Mesendoderm (in vitro differentiated cells): ENCODE data around the gene EIF2D.

Experiments used
- DNase-seq: peaks from one replicate; pipeline ENCODE4 v3.0.0; 2013
- H2AK5ac ChIP-seq: 2 replicates; pipeline ENCODE4 v1.6.1; 2013; ENCODE audit warnings: low read length, inconsistent platforms
- H2BK120ac ChIP-seq: 2 replicates; pipeline ENCODE4 v1.6.1; 2013; ENCODE audit warnings: low read depth, mild to moderate bottlenecking, low read length, moderate library complexity, mixed read lengths
- H2BK15ac ChIP-seq: replicated peaks from 2 replicates; pipeline ENCODE4 v1.6.1; 2013; ENCODE audit warnings: low read depth, mild to moderate bottlenecking, moderate library complexity
- H2BK5ac ChIP-seq: 2 replicates; pipeline ENCODE4 v1.6.1; 2013; ENCODE audit warnings: low read length, inconsistent platforms
- H3K18ac ChIP-seq: 2 replicates; pipeline ENCODE4 v1.6.1; 2013; ENCODE audit warnings: mild to moderate bottlenecking, low read length, mixed read lengths
- H3K23ac ChIP-seq: one replicate; pipeline ENCODE4 v1.6.1; 2013; ENCODE audit warnings: low read length
- H3K27ac ChIP-seq: 2 replicates; pipeline ENCODE4 v1.5.1; 2013; ENCODE audit warnings: low read depth, mild to moderate bottlenecking, inconsistent platforms, low read length, moderate library complexity
- H3K27me3 ChIP-seq: 2 replicates; pipeline ENCODE4 v1.6.1; 2013; ENCODE audit warnings: low read length, control low read depth, mild to moderate bottlenecking, inconsistent platforms; ENCODE audit not compliant: insufficient read depth, poor library complexity
- H3K36me3 ChIP-seq: 2 replicates; pipeline ENCODE4 v1.6.1; 2013; ENCODE audit warnings: low read length, inconsistent platforms; ENCODE audit not compliant: control insufficient read depth, insufficient read depth
- H3K4ac ChIP-seq: one replicate; pipeline ENCODE4 v1.6.1; 2013; ENCODE audit warnings: low read depth, mild to moderate bottlenecking, low read length, moderate library complexity
- H3K4me1 ChIP-seq: 2 replicates; pipeline ENCODE4 v1.6.1; 2013; ENCODE audit warnings: low read depth, low read length, inconsistent platforms; ENCODE audit not compliant: control insufficient read depth
- H3K4me2 ChIP-seq: 2 replicates; pipeline ENCODE4 v1.6.1; 2013; ENCODE audit warnings: low read length
- H3K4me3 ChIP-seq: 2 replicates; pipeline ENCODE4 v1.5.1; 2013; ENCODE audit warnings: mild to moderate bottlenecking, low read length
- H3K56ac ChIP-seq: one replicate; pipeline ENCODE4 v1.6.1; 2013; ENCODE audit warnings: low read length
- H3K79me1 ChIP-seq: 2 replicates; pipeline ENCODE4 v1.6.1; 2013; ENCODE audit warnings: low read length, inconsistent platforms
- H3K79me2 ChIP-seq: 2 replicates; pipeline ENCODE4 v1.6.1; 2013; ENCODE audit warnings: mild to moderate bottlenecking, low read length; ENCODE audit not compliant: control insufficient read depth, insufficient read depth
- H3K9ac ChIP-seq: 2 replicates; pipeline ENCODE4 v1.6.1; 2013; ENCODE audit warnings: low read length, inconsistent platforms
- H4K5ac ChIP-seq: one replicate; pipeline ENCODE4 v1.6.1; 2013; ENCODE audit warnings: low read length
- H4K8ac ChIP-seq: one replicate; pipeline ENCODE4 v1.6.1; 2013; ENCODE audit warnings: low read depth, mild to moderate bottlenecking, control low read depth, low read length, moderate library complexity
- WGBS: extraction: QIAGEN DNeasy Blood & Tissue Kit; methylation state at CpG from one replicate; pipeline ENCODE4 v1.1.7; 2013; ENCODE audit warnings: low lambda C conversion rate, missing lambda C conversion rate; ENCODE audit not compliant: insufficient coverage; ENCODE audit errors: extremely low coverage; 5-methylcytosine and 5-hydroxymethylcytosine counted together

The EIF2D gene

DNA sequence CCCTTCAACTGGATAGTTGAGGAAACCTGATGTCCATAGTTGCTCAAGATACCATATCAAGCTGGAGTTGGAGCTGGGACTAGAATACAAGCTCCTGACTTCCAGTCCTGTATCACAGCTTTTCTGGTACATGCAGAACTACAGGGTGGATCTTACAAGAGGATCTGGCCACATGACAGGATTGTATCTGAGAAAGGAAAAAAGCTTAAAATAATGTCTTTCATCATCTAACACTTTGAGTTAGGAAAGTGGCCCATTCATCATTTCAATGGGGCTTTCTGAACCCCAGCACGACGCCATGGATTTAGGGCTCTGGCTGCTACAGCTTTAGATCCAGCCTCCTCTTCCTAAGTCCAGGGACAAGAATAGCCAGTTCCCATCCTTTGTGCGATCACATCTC lies 58.1 kb downstream of the EIF2D start:
- Histone ChIP-seq H4K5ac (no peak overlapping the region), H3K9ac (no peak overlapping the region), H2BK120ac (no peak overlapping the region), H2AK5ac (no peak overlapping the region), H3K4me3 (no peak overlapping the region), H4K8ac (no peak overlapping the region), H3K23ac (no peak overlapping the region), H2BK15ac (no peak overlapping the region), H3K36me3 (no peaks in the 10 kb centered on the region), H3K4me2 (no peak overlapping the region), H3K18ac (no peak overlapping the region), H3K4me1 (no peaks in the 10 kb centered on the region), H3K79me1 (no peaks in the 10 kb centered on the region), H3K27me3 (peaks cover 2% of the 10 kb centered on the region), H3K79me2 (no peaks in the 10 kb centered on the region), H3K56ac (no peak overlapping the region), H3K27ac (no peak overlapping the region), H3K4ac (no peak overlapping the region), H2BK5ac (no peak overlapping the region)
- DNase-seq = no peak
- WGBS = no CpG with 5 or more reads among the region's 3 CpGs

DNA sequence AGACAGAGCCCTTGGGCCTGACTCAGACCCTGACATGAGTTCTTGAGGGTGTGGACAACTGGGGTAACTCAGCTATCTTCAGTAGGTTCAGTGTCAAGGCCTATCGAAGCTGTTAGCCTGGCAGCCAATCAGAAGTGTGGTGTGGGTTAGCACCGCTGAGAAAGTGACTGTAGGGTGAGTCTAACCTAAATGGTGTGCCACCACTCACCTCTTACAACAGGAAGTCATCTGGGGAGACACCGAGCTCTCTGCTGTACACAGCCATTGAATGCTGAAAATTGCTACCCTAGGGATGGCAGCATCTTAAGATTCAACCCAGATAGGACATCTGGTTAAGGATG lies 60.3 kb downstream of the EIF2D start:
- Histone ChIP-seq H3K9ac (no peak overlapping the region), H3K79me1 (no peaks in the 10 kb centered on the region), H3K36me3 (no peaks in the 10 kb centered on the region), H3K27ac (no peak overlapping the region), H3K4me3 (no peak overlapping the region), H2AK5ac (no peak overlapping the region), H3K18ac (no peak overlapping the region), H3K4ac (no peak overlapping the region), H3K23ac (no peak overlapping the region), H3K56ac (no peak overlapping the region), H3K4me1 (no peaks in the 10 kb centered on the region), H2BK120ac (no peak overlapping the region), H2BK5ac (no peak overlapping the region), H3K4me2 (no peak overlapping the region), H4K5ac (no peak overlapping the region), H4K8ac (no peak overlapping the region), H3K79me2 (no peaks in the 10 kb centered on the region), H3K27me3 (no peaks in the 10 kb centered on the region), H2BK15ac (no peak overlapping the region)
- no peak for DNase-seq
- no CpG with 5 or more reads among the region's 3 CpGs for WGBS

DNA sequence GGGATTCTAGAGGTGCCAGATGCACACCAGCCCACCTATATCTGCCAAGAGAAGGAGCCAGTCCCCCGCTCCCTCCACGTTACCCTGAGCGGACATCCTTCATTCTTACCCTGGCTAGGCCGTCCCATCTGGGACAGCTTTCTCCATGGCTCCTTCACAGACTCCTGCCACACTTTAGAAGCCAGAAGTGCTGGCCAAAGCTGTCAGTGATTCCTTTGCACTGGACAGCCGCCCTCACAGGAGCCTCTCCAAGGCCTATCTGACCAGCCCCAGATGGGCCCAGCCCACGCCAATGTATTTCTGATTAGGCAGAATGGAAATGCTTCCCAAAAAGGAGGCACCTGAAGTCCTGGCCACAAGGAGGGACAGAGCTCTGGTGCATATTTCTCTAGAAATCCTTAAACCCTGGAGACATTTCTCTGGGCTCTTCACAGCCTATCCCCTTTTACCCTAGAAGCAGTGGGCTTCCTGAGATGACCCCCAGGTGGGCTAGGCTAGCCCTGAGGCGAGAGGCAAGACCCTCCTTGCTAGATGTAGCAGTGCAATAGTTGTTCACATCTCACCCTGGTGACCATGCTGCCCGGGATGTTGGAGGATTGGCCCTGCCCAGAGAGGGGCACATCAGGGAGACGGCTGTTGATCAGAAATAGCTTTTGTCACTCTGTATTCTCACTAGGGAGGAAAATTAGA lies 60.8 kb downstream of the EIF2D start:
- H3K18ac ChIP-seq = no peak overlapping the region
- H3K79me2 ChIP-seq = no peaks in the 10 kb centered on the region
- no peak overlapping the region for H3K56ac ChIP-seq
- H3K27me3 ChIP-seq = no peaks in the 10 kb centered on the region
- no peak for DNase-seq
- H4K5ac ChIP-seq = no peak overlapping the region
- no peaks in the 10 kb centered on the region for H3K4me1 ChIP-seq
- H3K4me2 ChIP-seq = no peak overlapping the region
- H2BK5ac ChIP-seq = no peak overlapping the region
- no peak overlapping the region for H4K8ac ChIP-seq
- H3K23ac ChIP-seq = no peak overlapping the region
- WGBS = no CpG with 5 or more reads among the region's 9 CpGs
- no peaks in the 10 kb centered on the region for H3K36me3 ChIP-seq
- no peak overlapping the region for H2BK15ac ChIP-seq
- H3K27ac ChIP-seq = no peak overlapping the region
- H3K79me1 ChIP-seq = no peaks in the 10 kb centered on the region
- no peak overlapping the region for H3K4me3 ChIP-seq
- H3K9ac ChIP-seq = no peak overlapping the region
- H2BK120ac ChIP-seq = no peak overlapping the region
- H3K4ac ChIP-seq = no peak overlapping the region
- H2AK5ac ChIP-seq = no peak overlapping the region

DNA sequence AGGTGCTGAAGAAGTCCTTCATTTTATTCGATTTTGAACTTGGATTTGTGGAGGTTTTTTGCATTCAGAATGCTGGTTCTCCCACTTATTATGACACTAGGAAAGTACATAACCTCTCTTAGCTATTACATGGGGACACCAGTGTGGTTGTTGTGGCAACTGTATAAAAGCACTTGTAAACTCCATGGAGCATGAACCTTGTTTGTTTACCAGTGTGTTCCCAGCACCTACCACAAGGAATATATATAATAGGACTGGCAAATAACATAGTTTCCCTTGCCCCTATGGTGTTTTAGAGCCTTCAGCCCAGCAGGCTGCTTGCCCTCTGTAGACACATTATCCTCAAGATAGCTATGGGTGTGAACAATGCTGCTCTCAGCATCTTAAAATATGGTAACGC lies 61.8 kb downstream of the EIF2D start:
- Histone ChIP-seq H3K36me3 (no peaks in the 10 kb centered on the region), H3K27ac (no peak overlapping the region), H3K27me3 (no peaks in the 10 kb centered on the region), H2BK120ac (no peak overlapping the region), H3K79me1 (no peaks in the 10 kb centered on the region), H4K8ac (no peak overlapping the region), H3K9ac (no peak overlapping the region), H4K5ac (no peak overlapping the region), H3K4me2 (no peak overlapping the region), H3K79me2 (no peaks in the 10 kb centered on the region), H3K18ac (no peak overlapping the region), H2BK15ac (no peak overlapping the region), H3K4me1 (no peaks in the 10 kb centered on the region), H3K4me3 (no peak overlapping the region), H2BK5ac (no peak overlapping the region), H3K56ac (no peak overlapping the region), H3K4ac (no peak overlapping the region), H2AK5ac (no peak overlapping the region), H3K23ac (no peak overlapping the region)
- DNase-seq = no peak
- WGBS = no CpG with 5 or more reads among the region's 2 CpGs

DNA sequence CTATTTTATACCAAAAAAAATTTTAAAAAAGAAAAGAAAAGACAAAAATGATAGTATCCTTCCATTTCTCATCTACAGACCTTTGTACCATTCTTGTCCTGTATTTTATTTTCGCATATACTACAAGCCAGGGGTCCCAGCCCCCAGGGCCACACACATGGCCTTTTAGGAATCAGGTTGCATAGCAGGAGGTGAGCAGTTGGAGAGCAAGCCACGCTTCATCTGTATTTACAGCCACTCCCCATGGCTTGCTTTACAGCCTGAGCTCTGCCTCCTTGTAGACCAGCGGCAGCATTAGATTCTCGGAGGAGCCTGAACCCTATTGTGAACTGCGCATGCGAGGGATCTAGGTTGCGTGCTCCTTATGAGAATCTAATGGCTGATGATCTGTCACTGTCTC lies 65.2 kb downstream of the EIF2D start:
- Histone ChIP-seq H3K36me3 (no peaks in the 10 kb centered on the region), H3K79me2 (no peaks in the 10 kb centered on the region), H3K18ac (no peak overlapping the region), H3K4ac (no peak overlapping the region), H3K4me1 (no peaks in the 10 kb centered on the region), H3K4me3 (no peak overlapping the region), H3K9ac (no peak overlapping the region), H3K27ac (no peak overlapping the region), H3K27me3 (no peaks in the 10 kb centered on the region), H3K4me2 (no peak overlapping the region), H2AK5ac (no peak overlapping the region), H4K8ac (no peak overlapping the region), H2BK120ac (no peak overlapping the region), H3K23ac (no peak overlapping the region), H2BK5ac (no peak overlapping the region), H2BK15ac (no peak overlapping the region), H3K56ac (no peak overlapping the region), H3K79me1 (no peaks in the 10 kb centered on the region), H4K5ac (no peak overlapping the region)
- DNase-seq = no peak
- WGBS = no CpG with 5 or more reads among the region's 7 CpGs

DNA sequence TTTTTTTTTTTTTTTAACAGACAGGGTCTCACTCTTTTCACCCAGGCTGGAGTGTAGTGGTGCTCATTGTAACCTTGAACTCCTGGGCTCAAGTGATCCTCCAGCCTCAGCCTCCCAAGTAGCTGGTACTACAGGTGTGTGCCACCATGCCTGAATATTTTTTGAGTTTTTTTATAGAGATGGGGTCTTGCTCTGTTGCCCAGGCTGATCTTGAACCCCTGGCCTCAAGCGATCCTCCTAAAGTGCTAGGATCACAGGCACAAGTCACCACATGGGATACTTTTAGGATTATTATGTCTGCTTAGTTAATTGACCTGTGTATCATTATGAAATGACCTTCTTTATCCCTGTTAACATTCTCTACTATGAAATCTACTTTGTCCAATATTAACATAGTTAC lies 66.9 kb downstream of the EIF2D start:
- Histone ChIP-seq H2BK15ac (no peak overlapping the region), H2BK120ac (no peak overlapping the region), H3K79me1 (no peaks in the 10 kb centered on the region), H4K8ac (no peak overlapping the region), H3K18ac (no peak overlapping the region), H3K23ac (no peak overlapping the region), H3K4me1 (no peaks in the 10 kb centered on the region), H2BK5ac (no peak overlapping the region), H3K9ac (no peak overlapping the region), H4K5ac (no peak overlapping the region), H3K4me3 (no peak overlapping the region), H3K27me3 (no peaks in the 10 kb centered on the region), H3K4me2 (no peak overlapping the region), H3K56ac (no peak overlapping the region), H3K79me2 (no peaks in the 10 kb centered on the region), H2AK5ac (no peak overlapping the region), H3K36me3 (no peaks in the 10 kb centered on the region), H3K4ac (no peak overlapping the region), H3K27ac (no peak overlapping the region)
- no peak for DNase-seq
- no CpG with 5 or more reads among the region's 1 CpG for WGBS
